SJCRH30 (cell line): ENCODE data around the gene RGS21. TPM values are rescaled to one million over a fixed set of nuclear protein-coding genes. Genes with fewer than 3 reads are reported as not detected.
"Not testable (repeated sequence)": the region's sequence is repeated elsewhere in the genome, so short reads cannot be mapped to it uniquely, and the experiment has no call there.

Source experiments
- DNase-seq, 2 experiments: peaks; one replicate each; pipeline ENCODE4 v3.0.0-alpha.2; 2015 to 2020
- H3K27ac ChIP-seq: fragments of 250-450 bp; sonication (Bioruptor Pico); 2 replicates; pipeline ENCODE4 v1.5.1; 2020; ENCODE audit warnings: mild to moderate bottlenecking, moderate library complexity
- H3K27me3 ChIP-seq: fragments of 250-450 bp; sonication (Bioruptor Pico); 2 replicates; pipeline ENCODE4 v1.5.1; 2020; ENCODE audit warnings: mild to moderate bottlenecking, moderate library complexity
- H3K36me3 ChIP-seq: fragments of 250-450 bp; sonication (Bioruptor Pico); 2 replicates; pipeline ENCODE4 v1.5.1; 2020; ENCODE audit warnings: mild to moderate bottlenecking, moderate library complexity
- H3K4me1 ChIP-seq: fragments of 250-450 bp; sonication (Bioruptor Pico); 2 replicates; pipeline ENCODE4 v1.5.1; 2020; ENCODE audit warnings: mild to moderate bottlenecking, moderate library complexity
- H3K4me3 ChIP-seq: fragments of 250-450 bp; sonication (Bioruptor Pico); 2 replicates; pipeline ENCODE4 v1.5.1; 2020; ENCODE audit warnings: mild to moderate bottlenecking, moderate library complexity
- H3K9me3 ChIP-seq: fragments of 250-450 bp; sonication (Bioruptor Pico); replicated peaks from 2 replicates; pipeline ENCODE4 v1.5.1; 2020; ENCODE audit warnings: mild to moderate bottlenecking, moderate library complexity
- total RNA-seq: library from RNA; depleted of rRNA; stranded (reverse); fragments of >200 nt; shearing (Covaris generic); gene quantifications from 2 replicates; pipeline ENCODE4 v1.2.3, GENCODE V29; 2014; rRNA removed

RGS21 gene
- 0.08 TPM in 1 of 2 replicates, not detected in the other for total RNA-seq

GRCh38 chr1:192316942-192317450 lies at the start of gene RGS21:
TSS of gene RGS21 (plus strand) at chr1:192316992. CDS start at chr1:192343037, 26,045 bp downstream.
- Histone ChIP-seq H3K27me3 (no peaks in the 10 kb centered on the region), H3K9me3 (no peaks in the 10 kb centered on the region), H3K4me3 (no peak within 1 kb of the TSS), H3K4me1 (no peaks in the 10 kb centered on the region), H3K36me3 (no peaks in the 10 kb centered on the region), H3K27ac (no peak within 1 kb of the TSS)
- no peak for DNase-seq

- no peaks in the 10 kb centered on the region for H3K36me3 ChIP-seq
- H3K9me3 ChIP-seq: no peaks in the 10 kb centered on the region
- no peaks in the 10 kb centered on the region for H3K4me1 ChIP-seq
- H3K27ac ChIP-seq: no peak overlapping the region
- no peaks in the 10 kb centered on the region for H3K27me3 ChIP-seq
- no peak overlapping the region for H3K4me3 ChIP-seq
- DNase-seq: no peak
These were observed 48.2 kb upstream of the RGS21 start for GRCh38 chr1:192268468-192269052.

- DNase-seq: no peak
- Histone ChIP-seq H3K9me3 (no peaks in the 10 kb centered on the region), H3K36me3 (no peaks in the 10 kb centered on the region), H3K4me1 (no peaks in the 10 kb centered on the region), H3K27ac (no peak overlapping the region), H3K27me3 (no peaks in the 10 kb centered on the region), H3K4me3 (no peak overlapping the region)
These were observed 46.4 kb upstream of the RGS21 start for GRCh38 chr1:192270398-192270797.

GRCh38 chr1:192272732-192273131 lies 44.1 kb upstream of the RGS21 start:
- Histone ChIP-seq H3K27me3 (no peaks in the 10 kb centered on the region), H3K27ac (no peak overlapping the region), H3K9me3 (no peaks in the 10 kb centered on the region), H3K4me3 (no peak overlapping the region), H3K36me3 (no peaks in the 10 kb centered on the region), H3K4me1 (no peaks in the 10 kb centered on the region)
- DNase-seq: no peak

GRCh38 chr1:192274588-192274987 lies 42.2 kb upstream of the RGS21 start:
- no peak overlapping the region for H3K27ac ChIP-seq
- H3K27me3 ChIP-seq: no peaks in the 10 kb centered on the region
- H3K4me1 ChIP-seq: no peaks in the 10 kb centered on the region
- no peaks in the 10 kb centered on the region for H3K36me3 ChIP-seq
- no peak overlapping the region for H3K4me3 ChIP-seq
- no peak for DNase-seq
- no peaks in the 10 kb centered on the region for H3K9me3 ChIP-seq

- H3K9me3 ChIP-seq: no peaks in the 10 kb centered on the region
- H3K36me3 ChIP-seq: no peaks in the 10 kb centered on the region
- H3K4me3 ChIP-seq: no peak overlapping the region
- no peak overlapping the region for H3K27ac ChIP-seq
- no peaks in the 10 kb centered on the region for H3K27me3 ChIP-seq
- no peaks in the 10 kb centered on the region for H3K4me1 ChIP-seq
- no peak for DNase-seq
These were observed 39.2 kb upstream of the RGS21 start for GRCh38 chr1:192277635-192278034.

- H3K4me1 ChIP-seq: no peaks in the 10 kb centered on the region
- no peak for DNase-seq
- H3K36me3 ChIP-seq: no peaks in the 10 kb centered on the region
These were observed 31.9 kb upstream of the RGS21 start for GRCh38 chr1:192284927-192285326.

GRCh38 chr1:192303029-192303428 lies 13.8 kb upstream of the RGS21 start:
- no peaks in the 10 kb centered on the region for H3K36me3 ChIP-seq
- no peaks in the 10 kb centered on the region for H3K4me1 ChIP-seq
- no peak overlapping the region for H3K27ac ChIP-seq
- H3K27me3 ChIP-seq: no peaks in the 10 kb centered on the region
- H3K4me3 ChIP-seq: no peak overlapping the region
- no peaks in the 10 kb centered on the region for H3K9me3 ChIP-seq
- DNase-seq: no peak

More at GRCh38 chr1:192284927-192285326, 31.9 kb upstream of the RGS21 start:
- no peaks in the 10 kb centered on the region for H3K9me3 ChIP-seq
- H3K4me3 ChIP-seq: no peak overlapping the region
- no peaks in the 10 kb centered on the region for H3K27me3 ChIP-seq
- H3K27ac ChIP-seq: no peak overlapping the region

- H3K4me1 ChIP-seq, DNase-seq, H3K9me3 ChIP-seq, H3K36me3 ChIP-seq, H3K4me3 ChIP-seq, H3K27me3 ChIP-seq, H3K27ac ChIP-seq: not testable (repeated sequence)
These were observed 8.5 kb upstream of the RGS21 start for GRCh38 chr1:192308314-192308713.

- no peaks in the 10 kb centered on the region for H3K36me3 ChIP-seq
- DNase-seq: peak in 1 of 2 experiments; percentile 5
- no peak overlapping the region for H3K4me3 ChIP-seq
- no peaks in the 10 kb centered on the region for H3K27me3 ChIP-seq
- H3K9me3 ChIP-seq: no peaks in the 10 kb centered on the region
- no peak overlapping the region for H3K27ac ChIP-seq
- no peaks in the 10 kb centered on the region for H3K4me1 ChIP-seq
These were observed 5.5 kb upstream of the RGS21 start for GRCh38 chr1:192311281-192311680.

- no peak overlapping the region for H3K4me3 ChIP-seq
- H3K36me3 ChIP-seq: no peaks in the 10 kb centered on the region
- DNase-seq: no peak
- no peaks in the 10 kb centered on the region for H3K27me3 ChIP-seq
- H3K27ac ChIP-seq: no peak overlapping the region
- no peaks in the 10 kb centered on the region for H3K4me1 ChIP-seq
- H3K9me3 ChIP-seq: no peaks in the 10 kb centered on the region
These were observed 11.2 kb downstream of the RGS21 start for GRCh38 chr1:192327997-192328396.

GRCh38 chr1:192342842-192343241 lies 26.1 kb downstream of the RGS21 start:
- Histone ChIP-seq H3K36me3 (no peaks in the 10 kb centered on the region), H3K27ac (peak overlapping the region; percentile 68), H3K4me1 (peaks cover 13% of the 10 kb centered on the region), H3K4me3 (no peak overlapping the region), H3K27me3 (no peaks in the 10 kb centered on the region), H3K9me3 (no peaks in the 10 kb centered on the region)
- peak in 1 of 2 experiments; percentile 18 for DNase-seq

GRCh38 chr1:192343344-192343743 lies 26.6 kb downstream of the RGS21 start:
- Histone ChIP-seq H3K27me3 (no peaks in the 10 kb centered on the region), H3K9me3 (no peaks in the 10 kb centered on the region), H3K4me1 (peaks cover 13% of the 10 kb centered on the region), H3K27ac (peak overlapping the region; percentile 68), H3K4me3 (no peak overlapping the region), H3K36me3 (no peaks in the 10 kb centered on the region)
- DNase-seq: peak; percentile 2 to 52

- H3K27me3 ChIP-seq: no peaks in the 10 kb centered on the region
- H3K9me3 ChIP-seq: no peaks in the 10 kb centered on the region
- no peak for DNase-seq
- H3K36me3 ChIP-seq: no peaks in the 10 kb centered on the region
- H3K27ac ChIP-seq: no peak overlapping the region
- H3K4me1 ChIP-seq: peaks cover 15% of the 10 kb centered on the region
- no peak overlapping the region for H3K4me3 ChIP-seq
These were observed 32.5 kb downstream of the RGS21 start for GRCh38 chr1:192349314-192349713.

GRCh38 chr1:192350356-192350755 lies 33.6 kb downstream of the RGS21 start:
- peak; percentile 44 to 67 for DNase-seq
- Histone ChIP-seq H3K4me3 (no peak overlapping the region), H3K36me3 (no peaks in the 10 kb centered on the region), H3K27ac (no peak overlapping the region), H3K9me3 (no peaks in the 10 kb centered on the region), H3K27me3 (no peaks in the 10 kb centered on the region), H3K4me1 (peaks cover 15% of the 10 kb centered on the region)

- no peaks in the 10 kb centered on the region for H3K9me3 ChIP-seq
- H3K36me3 ChIP-seq: no peaks in the 10 kb centered on the region
- no peak for DNase-seq
- peaks cover 15% of the 10 kb centered on the region for H3K4me1 ChIP-seq
- no peak overlapping the region for H3K4me3 ChIP-seq
- no peaks in the 10 kb centered on the region for H3K27me3 ChIP-seq
- H3K27ac ChIP-seq: no peak overlapping the region
These were observed 34.8 kb downstream of the RGS21 start for GRCh38 chr1:192351550-192351949.
